Caki2 (cell line): ENCODE measurements around the gene CCRL2. TPM values are rescaled to one million over a fixed set of nuclear protein-coding genes. Genes with fewer than 3 reads are reported as not detected.
A peak's percentile ranks its signal among the peaks of the same experiment; 100 is the strongest.
"Not testable (repeated sequence)": the region's sequence is repeated elsewhere in the genome, so short reads cannot be mapped to it uniquely, and the experiment has no call there.

Source experiments
- DNase-seq: peaks from one replicate; pipeline ENCODE4 v3.0.0-alpha.2; 2015; ENCODE audit warnings: low read depth
- in situ Hi-C: cut with HindIII; loops from 2 replicates; pipeline ENCODE4 v1.10.0; 2016; ENCODE audit warnings: low sequenced_read_pairs, low pct_unique_long_range_greater_than_20kb, mixed read lengths
- total RNA-seq: library from RNA; depleted of rRNA; stranded (reverse); fragments of >200 nt; shearing (Covaris generic); gene quantifications from 2 replicates; pipeline ENCODE4 v1.2.3, GENCODE V29; 2014; ENCODE audit warnings: low replicate concordance

The CCRL2 gene
- total RNA-seq, 1 experiment from 2014 or later: not detected

DNA sequence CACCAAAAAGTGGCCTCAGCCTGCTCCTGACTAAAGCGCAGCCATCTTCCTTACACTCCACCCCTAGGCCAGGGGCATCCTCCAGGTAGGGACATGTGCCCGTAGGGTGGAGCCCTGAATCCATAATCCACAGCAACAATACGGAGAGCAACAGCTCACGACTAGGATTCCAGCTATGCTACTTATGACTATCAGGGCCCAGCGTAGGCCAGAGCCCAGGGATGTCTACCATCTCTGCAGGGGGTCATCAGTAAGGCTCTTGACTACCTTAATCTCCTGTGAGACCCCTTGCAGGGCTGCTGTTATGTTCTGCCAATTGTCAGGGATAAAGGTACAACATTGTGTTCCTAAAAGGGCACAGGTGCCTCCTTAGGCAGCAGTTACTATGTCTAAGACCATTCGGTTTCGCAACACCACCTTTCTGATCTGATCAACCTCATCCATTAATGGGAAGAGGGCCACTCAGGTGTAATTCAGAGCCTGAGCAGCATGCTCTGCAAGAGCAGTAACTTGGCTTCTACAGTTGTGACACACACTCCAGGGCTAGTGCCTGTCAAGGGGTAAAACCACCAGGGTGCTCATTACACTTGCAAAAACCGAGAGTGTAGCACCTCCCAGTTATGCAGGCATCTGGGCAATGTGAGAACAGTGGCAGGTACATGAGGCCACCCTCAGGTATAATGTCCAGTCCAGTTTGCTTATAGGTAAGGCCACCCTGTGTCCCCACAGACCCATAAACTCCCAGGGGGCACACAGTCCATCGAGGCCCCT lies 11.0 kb downstream of the CCRL2 start:
- DNase-seq: no peak
- in situ Hi-C loops: no loop called here

DNA sequence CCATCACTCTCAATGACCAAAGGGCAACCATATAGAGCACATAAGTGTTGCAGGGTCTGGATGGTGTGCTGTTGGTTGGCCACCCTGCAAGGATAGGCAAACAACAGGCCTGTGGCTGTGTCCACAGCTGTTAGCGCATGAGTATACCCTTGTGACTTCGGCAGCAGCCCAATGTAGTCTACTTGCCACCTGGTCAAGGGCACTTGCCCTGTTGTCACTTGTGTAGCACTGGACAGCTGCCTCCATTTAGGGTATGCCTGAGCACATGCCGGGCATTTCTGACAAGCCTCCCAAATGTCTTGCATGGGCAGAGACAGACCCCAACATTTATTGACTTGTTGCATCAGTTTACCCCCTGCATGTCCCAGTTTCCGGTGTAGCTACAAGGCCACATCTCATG lies 12.8 kb downstream of the CCRL2 start:
- no peak for DNase-seq
- in situ Hi-C loops: no loop called here

DNA sequence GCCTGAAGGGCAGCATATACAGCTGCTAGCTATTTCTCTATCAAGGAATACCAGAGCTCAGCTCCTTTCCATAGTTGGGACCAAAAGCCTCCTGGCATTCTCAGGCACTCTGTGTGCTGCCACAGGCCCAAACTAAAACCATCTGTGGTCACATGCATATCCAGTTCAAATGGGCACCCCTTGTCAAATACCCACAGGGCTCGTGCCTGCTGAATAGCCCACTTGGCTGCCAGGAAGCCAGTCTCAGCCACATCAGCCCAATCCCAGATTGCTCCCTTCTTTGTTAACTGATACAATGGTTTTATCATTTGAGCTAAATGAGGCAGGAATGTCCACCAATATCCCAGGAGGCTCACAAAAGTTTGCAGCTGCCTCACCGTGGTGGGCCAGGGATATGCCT lies 13.9 kb downstream of the CCRL2 start:
- in situ Hi-C loops: no loop called here
- no peak for DNase-seq

DNA sequence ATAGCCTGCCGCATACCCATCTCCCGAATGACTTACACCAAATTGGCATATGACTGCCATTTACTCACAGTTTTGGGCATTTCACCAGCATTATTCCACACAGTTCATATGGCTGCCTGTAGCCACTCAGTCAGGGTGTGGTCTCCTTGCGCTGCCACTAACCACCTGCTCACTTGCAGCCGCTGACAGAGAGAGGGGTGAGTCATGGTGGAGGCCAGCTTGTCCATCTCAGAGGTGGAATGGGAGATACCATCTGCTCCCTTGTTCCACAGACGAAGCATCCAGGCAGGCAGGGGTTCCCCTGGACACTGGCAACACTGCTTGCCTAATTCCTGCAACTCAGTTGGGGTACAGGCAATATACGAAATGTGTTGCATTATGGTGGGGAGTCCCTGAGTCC lies 15.6 kb downstream of the CCRL2 start:
- in situ Hi-C loops: no loop called here
- peak; percentile 19 for DNase-seq

DNA sequence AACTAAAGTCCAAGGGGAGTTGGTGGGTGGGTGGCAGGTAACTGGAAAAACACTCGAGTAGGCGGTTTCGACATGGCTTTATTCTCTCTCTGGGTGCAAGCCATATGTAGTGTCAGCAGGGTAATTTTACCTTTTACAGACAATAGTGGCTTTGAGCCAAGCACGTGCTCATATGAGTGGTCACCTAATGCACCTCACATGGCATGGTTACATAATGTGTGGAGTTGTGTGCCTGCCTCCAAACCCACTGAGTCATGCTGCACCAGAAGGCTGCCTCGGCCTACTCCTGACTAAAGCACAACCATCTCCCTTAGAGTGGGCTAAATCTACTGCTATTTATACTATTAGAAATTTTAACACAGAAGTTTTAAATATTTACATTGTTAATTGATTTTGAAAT lies 16.5 kb downstream of the CCRL2 start:
- DNase-seq: peak; percentile 15
- in situ Hi-C loops: no loop called here

DNA sequence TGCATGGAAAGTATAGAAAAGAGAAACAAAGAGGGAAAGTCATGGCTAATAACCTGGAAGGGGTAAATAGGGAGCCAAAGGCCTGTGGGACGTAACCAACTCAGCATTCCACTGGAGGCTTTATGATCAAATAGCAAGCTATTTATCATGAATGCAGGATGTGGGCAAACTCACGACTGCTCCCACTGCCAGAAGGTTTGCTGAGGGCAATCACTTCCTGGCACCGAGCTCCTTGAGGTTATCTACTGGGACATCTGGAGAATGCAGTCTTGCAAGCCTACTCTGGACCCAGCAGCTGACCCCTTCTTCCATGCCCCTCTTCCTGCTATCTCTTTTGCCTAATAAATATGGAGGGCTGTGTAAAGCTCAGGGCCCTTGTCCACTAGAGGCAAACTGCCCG lies 19.4 kb downstream of the CCRL2 start:
- DNase-seq, in situ Hi-C loops: not testable (repeated sequence)

DNA sequence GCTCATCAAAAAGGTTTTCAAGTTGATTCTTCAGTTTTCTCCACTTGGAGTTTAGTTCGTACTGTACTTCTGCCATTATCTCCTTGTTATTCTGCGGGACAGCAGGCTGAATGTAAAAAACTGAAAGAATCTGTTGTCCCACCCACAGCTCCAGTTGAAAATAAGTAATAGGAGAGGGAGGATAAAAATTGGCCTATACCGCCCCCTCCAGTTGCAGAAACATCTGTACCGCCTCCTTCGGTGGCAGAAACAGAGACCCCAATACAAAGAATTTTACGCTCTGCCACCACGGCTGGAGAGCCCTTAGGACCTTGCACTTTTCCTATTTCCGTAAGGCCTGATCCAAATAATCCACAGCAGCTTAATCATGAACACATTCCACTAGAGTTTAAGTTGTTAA lies 20.3 kb downstream of the CCRL2 start:
- in situ Hi-C loops, DNase-seq: not testable (repeated sequence)

DNA sequence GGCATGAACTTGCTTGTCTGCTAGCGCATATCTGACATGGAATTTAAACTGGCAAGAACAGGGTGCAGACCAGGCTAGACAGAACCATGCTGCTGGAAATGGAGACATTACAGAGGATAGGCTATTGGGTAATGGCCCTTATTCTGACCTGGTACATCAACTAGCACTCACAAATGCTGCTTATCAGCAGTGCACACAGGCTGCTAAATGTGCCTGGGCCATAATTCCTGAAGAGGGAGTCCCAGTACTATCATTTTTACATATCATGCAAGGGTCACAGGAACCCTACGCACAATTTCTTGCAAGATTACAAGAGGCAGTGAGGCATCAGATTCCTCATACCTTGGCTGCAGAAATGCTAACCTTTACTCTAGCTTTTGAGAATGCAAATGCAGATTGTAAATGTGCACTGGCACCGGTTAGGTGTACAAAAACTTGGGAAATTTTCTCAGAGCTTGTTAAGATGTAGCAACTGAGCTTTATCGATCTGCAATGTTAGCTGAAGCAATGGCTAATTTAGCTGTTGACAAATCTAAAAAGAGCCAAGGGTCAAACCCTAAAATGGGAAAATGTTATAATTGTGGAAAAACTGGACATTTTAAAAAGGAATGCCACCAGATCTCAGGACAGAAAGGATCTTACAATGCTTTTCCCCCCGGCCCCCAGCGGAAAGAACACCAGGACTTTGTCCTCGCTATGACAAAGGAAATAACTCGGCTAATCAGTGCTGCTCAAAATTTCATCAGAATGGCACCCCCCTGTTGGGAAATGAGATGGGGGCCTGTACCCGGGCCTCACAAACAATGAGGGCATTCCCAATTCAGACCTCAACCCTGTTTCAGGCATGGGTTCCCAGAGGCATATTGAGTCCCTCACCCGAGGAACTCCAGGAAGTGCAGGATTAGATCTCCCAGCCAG lies 21.1 kb downstream of the CCRL2 start:
- DNase-seq: no peak
- in situ Hi-C loops: no loop called here

DNA sequence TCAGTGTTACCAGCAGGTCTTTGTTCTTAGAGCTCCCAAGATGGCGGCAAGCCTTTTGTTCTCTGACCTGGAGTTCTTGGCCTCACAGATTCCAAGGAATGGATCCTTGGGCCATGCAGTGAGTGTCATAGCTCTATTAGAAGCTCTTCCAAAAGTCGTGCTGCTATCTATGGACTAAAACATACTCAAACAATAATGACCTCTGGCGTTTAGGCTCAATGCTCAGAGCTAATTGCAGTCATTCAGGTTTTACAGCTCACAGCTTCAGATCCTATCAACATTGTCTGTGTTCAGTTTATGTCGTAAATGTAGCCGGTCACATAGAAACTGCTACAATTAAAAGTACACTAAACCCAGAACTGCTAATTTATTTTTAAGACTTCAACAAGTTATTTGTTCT lies 22.2 kb downstream of the CCRL2 start:
- in situ Hi-C loops: no loop called here
- DNase-seq: no peak

DNA sequence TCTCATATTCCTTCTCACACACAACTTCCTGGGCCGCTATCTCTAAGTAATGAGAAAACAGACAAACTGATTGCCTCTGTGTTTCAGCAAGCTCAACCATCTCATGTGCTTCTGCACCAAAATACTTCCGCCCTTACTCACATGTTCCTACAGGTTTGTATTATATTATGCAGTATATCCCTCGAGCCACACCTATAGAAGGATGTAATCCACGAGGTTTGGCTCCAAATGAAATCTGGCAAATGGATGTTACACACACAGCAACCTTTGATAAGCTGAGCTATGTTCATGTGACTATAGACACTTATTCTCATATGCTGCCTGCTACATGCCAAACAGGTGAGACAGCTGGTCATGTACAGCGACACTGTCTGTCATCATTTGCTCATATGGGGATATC lies 22.6 kb downstream of the CCRL2 start:
- no peak for DNase-seq
- in situ Hi-C loops: no loop called here

DNA sequence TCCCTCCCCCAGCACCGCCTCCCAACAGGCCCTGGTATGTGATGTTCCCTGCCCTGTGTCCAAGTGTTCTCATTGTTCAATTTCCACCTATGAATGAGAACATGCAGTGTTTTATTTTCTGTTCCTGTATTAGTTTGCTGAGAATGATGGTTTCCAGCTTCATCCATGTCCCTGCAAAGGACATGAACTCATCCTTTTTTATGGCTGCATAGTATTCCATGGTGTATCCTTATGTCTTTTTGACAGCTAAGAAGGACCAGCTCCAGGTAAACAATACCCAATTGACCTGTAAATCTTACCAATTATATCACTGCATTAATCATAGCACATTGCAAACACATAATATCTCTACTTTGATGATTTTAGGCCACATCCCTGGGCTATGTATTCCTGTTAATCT lies 23.8 kb downstream of the CCRL2 start:
- DNase-seq, in situ Hi-C loops: not testable (repeated sequence)

DNA sequence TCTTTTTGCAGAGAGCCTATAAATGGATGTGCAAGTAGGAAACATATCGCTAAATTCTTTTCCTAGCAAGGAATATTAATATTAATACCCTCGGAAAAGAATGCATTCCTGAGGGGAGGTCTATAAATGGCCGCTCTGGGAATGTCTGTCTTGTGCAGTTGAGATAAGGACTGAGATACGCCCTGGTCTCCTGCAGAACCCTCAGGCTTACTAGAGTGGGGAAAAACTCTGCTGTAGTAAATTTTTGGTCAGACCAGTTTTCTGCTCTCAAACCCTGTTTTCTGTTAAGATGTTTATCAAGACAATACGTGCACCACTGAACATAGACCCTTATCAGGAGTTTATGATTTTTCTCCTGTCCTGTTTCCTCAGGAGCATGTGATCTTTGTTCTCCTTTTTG lies 24.8 kb downstream of the CCRL2 start:
- DNase-seq, in situ Hi-C loops: not testable (repeated sequence)

DNA sequence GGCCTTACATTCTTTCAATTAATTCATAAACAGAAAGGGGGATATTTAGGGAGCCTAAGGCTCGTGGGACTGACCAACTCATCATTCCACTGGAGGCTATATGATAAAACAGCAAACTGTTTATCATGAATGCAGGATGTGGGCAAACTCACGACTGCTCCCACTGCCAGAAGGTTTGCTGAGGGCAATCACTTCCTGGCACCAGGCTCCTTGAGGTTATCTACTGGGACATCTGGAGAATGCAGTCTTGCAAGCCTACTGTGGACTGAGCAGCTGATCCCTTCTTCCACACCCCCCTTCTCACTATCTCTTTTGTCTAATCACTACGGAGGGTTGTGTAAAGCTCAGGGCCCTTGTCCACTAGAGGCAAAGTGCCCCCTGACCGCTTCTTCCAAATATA lies 26.1 kb downstream of the CCRL2 start:
- DNase-seq, in situ Hi-C loops: not testable (repeated sequence)

DNA sequence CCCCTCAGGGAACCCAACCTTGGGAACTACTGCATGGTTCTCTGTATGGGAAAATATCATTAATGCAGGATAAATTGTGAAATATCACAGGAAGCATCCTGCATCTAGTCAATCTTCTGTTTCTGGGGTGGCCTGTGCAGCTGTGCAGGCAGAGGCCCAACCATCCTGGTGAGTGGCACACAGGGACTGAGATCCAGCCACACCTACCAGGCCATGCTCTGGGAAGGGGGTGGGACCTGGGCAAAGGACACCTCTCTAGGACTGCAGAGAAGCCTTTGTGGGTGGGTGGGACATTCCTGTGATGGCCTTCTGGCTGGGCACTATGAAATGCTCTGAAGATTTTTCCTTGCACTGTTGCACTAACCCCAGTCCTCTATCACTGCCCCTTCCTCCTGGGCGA lies 26.8 kb downstream of the CCRL2 start:
- in situ Hi-C loops: no loop called here
- no peak for DNase-seq

DNA sequence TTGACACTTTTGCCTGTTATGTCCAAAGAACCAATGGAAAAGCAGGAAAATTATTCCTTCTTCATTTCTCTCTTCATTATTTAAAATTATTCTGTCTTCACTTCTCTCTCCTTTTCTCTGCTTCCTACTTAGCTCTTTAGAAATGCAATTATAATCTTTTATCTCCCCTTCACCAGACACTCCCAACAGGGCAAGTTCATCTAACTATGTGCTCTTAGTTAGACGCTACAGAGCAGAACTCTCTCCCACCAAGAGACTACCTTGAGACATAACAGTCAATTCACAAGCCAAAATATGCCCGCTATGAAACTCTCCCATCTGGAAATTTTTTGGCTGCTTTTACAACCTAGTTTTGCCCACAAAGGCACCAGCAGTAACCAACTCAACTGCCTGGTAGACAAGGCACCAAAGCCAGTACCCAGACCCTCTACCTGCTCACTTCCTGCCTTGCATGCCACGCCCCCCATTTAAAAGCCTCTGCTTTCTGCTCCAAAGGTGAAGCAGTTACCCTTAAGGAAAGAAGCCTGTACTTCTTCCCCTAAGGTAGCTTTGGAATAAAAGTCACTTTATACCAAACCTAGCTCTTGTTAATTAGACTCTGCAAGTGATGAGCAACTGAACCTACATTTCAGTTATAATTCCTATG lies 28.1 kb downstream of the CCRL2 start:
- no peak for DNase-seq
- in situ Hi-C loops: no loop called here

DNA sequence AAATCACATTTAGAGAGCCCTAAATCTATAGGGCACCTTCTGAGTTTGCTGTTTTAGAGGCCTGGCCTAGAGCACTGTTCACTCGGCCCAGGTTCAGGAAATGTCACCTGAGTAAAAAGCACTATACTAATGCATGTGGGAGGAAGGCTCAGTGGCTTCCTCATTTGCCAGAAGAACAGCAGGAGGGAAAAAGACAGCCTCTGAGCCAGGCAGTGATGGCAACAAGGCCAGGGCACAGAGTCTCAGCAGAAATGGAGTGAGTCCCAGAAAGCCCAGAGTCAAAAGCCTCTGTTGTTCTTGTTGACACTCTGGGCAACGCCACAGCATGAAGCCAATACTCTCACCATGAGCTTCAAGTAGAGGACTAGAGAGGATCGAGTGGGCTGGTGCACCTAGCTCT lies 31.8 kb downstream of the CCRL2 start:
- DNase-seq: no peak
- in situ Hi-C loops: no loop called here

DNA sequence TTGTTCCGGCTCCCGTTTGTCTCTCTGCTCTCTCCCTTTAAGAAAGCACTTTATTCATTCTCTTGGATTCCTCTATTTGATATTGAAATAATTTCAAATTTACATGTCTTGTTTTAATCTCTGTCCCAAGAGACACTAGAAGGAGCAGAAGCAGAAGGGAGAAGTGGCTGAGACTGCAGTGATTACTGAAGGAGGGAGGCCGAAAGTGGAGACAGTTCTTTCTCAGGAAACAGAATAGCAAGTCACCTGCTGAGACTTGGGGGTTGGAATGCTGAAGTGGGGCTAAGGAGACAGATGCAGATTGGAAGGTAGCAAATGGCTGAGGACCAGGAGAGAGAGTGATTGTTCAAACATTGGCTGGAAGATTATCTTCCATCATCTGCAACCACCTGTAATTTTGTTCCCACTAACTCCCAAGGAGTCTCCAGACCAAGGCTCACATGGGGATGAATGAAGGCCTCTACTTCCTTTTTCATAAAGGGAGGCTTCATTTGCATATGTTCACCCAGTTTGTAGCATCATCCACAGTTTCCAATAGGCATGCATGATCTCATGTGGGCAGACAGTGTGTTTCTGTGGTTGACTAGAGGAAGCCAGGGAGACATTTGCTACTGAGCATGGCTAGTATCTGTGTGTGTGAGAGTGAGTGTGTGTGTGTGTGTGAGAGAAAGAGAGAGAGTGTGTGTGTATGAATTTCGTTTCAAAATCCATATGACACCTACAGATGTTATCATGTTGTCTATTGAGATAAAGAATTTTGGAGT lies 33.7 kb downstream of the CCRL2 start:
- in situ Hi-C loops: no loop called here
- no peak for DNase-seq
